ENCODE measurements around the gene APPBP2.
"Not testable (repeated sequence)": the region's sequence is repeated elsewhere in the genome, so short reads cannot be mapped to it uniquely, and the experiment has no call there.

APPBP2 gene

GRCh38 chr17:60493847-60494321, 32.2 kb downstream of the APPBP2 start:
- DNase-seq (ENCODE audit: low read depth), result no peak

GRCh38 chr17:60491771-60492170, 34.3 kb downstream of the APPBP2 start:
- no peak for DNase-seq (ENCODE audit: low read depth)

GRCh38 chr17:60490594-60490993, 35.4 kb downstream of the APPBP2 start:
- not testable (repeated sequence) for DNase-seq (ENCODE audit: low read depth)

- DNase-seq (ENCODE audit: low read depth), result no peak
Measured at GRCh38 chr17:60481604-60482003, 44.4 kb downstream of the APPBP2 start.

GRCh38 chr17:60473788-60474187, 52.3 kb downstream of the APPBP2 start:
- no peak for DNase-seq (ENCODE audit: low read depth)

GRCh38 chr17:60472449-60472848, 53.6 kb downstream of the APPBP2 start:
- DNase-seq (ENCODE audit: low read depth), result no peak

- no peak for DNase-seq (ENCODE audit: low read depth)
Measured at GRCh38 chr17:60471451-60471850, 54.6 kb downstream of the APPBP2 start.

GRCh38 chr17:60468371-60468770, 57.7 kb downstream of the APPBP2 start:
- no peak for DNase-seq (ENCODE audit: low read depth)

- no peak for DNase-seq (ENCODE audit: low read depth)
Measured at GRCh38 chr17:60464343-60464742, 61.7 kb downstream of the APPBP2 start.

GRCh38 chr17:60463157-60463835, 62.7 kb downstream of the APPBP2 start:
- DNase-seq (ENCODE audit: low read depth), result no peak

GRCh38 chr17:60461584-60461983, 64.5 kb downstream of the APPBP2 start:
- DNase-seq (ENCODE audit: low read depth), result no peak

GRCh38 chr17:60457148-60457547, 68.9 kb downstream of the APPBP2 start:
- DNase-seq (ENCODE audit: low read depth), result no peak

- no peak for DNase-seq (ENCODE audit: low read depth)
Measured at GRCh38 chr17:60455378-60455777, 70.7 kb downstream of the APPBP2 start.

GRCh38 chr17:60451965-60452364, 74.1 kb downstream of the APPBP2 start:
- no peak for DNase-seq (ENCODE audit: low read depth)

GRCh38 chr17:60451071-60451470, 75.0 kb downstream of the APPBP2 start:
- no peak for DNase-seq (ENCODE audit: low read depth)

GRCh38 chr17:60447375-60447774, 78.7 kb downstream of the APPBP2 start:
- no peak for DNase-seq (ENCODE audit: low read depth)

- no peak for DNase-seq (ENCODE audit: low read depth)
Measured at GRCh38 chr17:60445144-60445543, 80.9 kb downstream of the APPBP2 start.

GRCh38 chr17:60443713-60444112, 82.3 kb downstream of the APPBP2 start:
- no peak for DNase-seq (ENCODE audit: low read depth)

- no peak for DNase-seq (ENCODE audit: low read depth)
Measured at GRCh38 chr17:60442271-60443173, 83.5 kb downstream of the APPBP2 start.

- DNase-seq (ENCODE audit: low read depth), result no peak
Measured at GRCh38 chr17:60439501-60439900, 86.5 kb downstream of the APPBP2 start.

- DNase-seq (ENCODE audit: low read depth), result no peak
Measured at GRCh38 chr17:60436676-60437075, 89.4 kb downstream of the APPBP2 start.

- DNase-seq (ENCODE audit: low read depth), result peak; percentile 35
Measured at GRCh38 chr17:60435244-60436167, 90.5 kb downstream of the APPBP2 start.
